ENCODE results near the gene C14orf93.

The C14orf93 gene

DNA sequence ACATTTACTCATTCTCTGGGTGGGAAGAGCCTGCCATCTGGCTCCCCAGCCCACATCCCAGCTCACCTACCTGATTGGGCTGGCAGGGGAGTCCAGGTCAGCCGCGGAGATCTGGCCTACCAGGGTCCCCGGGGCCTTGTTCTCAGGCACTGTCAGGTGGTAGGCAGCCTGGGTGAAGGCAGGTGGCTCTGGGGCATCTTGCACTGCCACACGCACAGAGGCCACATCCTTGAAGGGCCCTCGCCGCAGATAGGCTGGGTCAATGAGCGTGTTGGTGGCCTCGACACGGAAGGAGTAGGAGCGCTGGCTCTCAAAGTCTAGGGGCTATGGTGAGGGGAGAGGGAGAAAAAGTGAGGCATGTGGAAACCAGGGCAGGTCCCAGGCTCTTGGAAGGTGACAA lies 43.5 kb upstream of the C14orf93 start:
- peaks cover 5% of the 10 kb centered on the region; the same call in 1 of the 2 replicates for H3K27me3 ChIP-seq (ENCODE audit: insufficient read depth, low read length)
- 94% methylated on average over 10 of the region's 10 CpGs for WGBS

GRCh38 chr14:23052671-23053070 lies 42.7 kb upstream of the C14orf93 start:
- H3K4me1 ChIP-seq (ENCODE audit: insufficient read depth, low read length) = peaks cover 4% of the 10 kb centered on the region
- peaks cover 22% of the 10 kb centered on the region for H3K36me3 ChIP-seq (ENCODE audit: insufficient read depth, low read length)
- H3K4me3 ChIP-seq (ENCODE audit: low read length) = no peak overlapping the region
- WGBS = 66% methylated on average over 3 of the region's 3 CpGs
- no peaks in the 10 kb centered on the region for H3K9me3 ChIP-seq (ENCODE audit: insufficient read depth, low read depth, low read length)
- no peak overlapping the region for H3K9ac ChIP-seq (ENCODE audit: low read depth, low read length)
- peaks cover 5% of the 10 kb centered on the region; the same call in 1 of the 2 replicates for H3K27me3 ChIP-seq (ENCODE audit: insufficient read depth, low read length)
- no peak overlapping the region for H3K27ac ChIP-seq (ENCODE audit: low read depth, low read length)

More for the DNA sequence above, 43.5 kb upstream of the C14orf93 start:
- peaks cover 4% of the 10 kb centered on the region for H3K4me1 ChIP-seq (ENCODE audit: insufficient read depth, low read length)
- no peak overlapping the region for H3K9ac ChIP-seq (ENCODE audit: low read depth, low read length)
- no peak overlapping the region for H3K27ac ChIP-seq (ENCODE audit: low read depth, low read length)
- no peak overlapping the region for H3K4me3 ChIP-seq (ENCODE audit: low read length)
- no peaks in the 10 kb centered on the region for H3K9me3 ChIP-seq (ENCODE audit: insufficient read depth, low read depth, low read length)
- H3K36me3 ChIP-seq (ENCODE audit: insufficient read depth, low read length) = peaks cover 24% of the 10 kb centered on the region

DNA sequence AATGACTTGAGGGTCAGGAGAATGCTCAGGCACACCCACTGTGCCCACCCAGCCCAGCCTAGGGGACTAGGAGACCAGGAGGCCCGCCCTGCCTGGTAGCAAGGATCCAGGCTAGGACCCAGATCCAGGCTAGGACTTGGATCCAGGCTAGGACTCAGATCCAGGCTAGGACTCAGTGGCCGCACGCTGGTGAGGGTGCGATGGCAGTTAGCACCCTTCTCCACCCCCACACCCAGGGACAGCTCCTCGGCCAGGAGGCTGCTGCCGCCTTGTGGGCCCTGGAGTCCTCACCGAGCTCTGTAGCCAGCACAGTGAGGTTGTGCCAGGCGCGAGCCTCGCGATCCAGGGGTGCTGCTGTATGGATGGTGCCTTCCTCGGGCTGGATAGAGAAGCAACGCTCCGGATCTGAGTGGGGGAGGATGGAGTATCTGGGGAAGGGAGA lies 42.3 kb upstream of the C14orf93 start:
- H3K36me3 ChIP-seq (ENCODE audit: insufficient read depth, low read length) = peaks cover 22% of the 10 kb centered on the region

DNA sequence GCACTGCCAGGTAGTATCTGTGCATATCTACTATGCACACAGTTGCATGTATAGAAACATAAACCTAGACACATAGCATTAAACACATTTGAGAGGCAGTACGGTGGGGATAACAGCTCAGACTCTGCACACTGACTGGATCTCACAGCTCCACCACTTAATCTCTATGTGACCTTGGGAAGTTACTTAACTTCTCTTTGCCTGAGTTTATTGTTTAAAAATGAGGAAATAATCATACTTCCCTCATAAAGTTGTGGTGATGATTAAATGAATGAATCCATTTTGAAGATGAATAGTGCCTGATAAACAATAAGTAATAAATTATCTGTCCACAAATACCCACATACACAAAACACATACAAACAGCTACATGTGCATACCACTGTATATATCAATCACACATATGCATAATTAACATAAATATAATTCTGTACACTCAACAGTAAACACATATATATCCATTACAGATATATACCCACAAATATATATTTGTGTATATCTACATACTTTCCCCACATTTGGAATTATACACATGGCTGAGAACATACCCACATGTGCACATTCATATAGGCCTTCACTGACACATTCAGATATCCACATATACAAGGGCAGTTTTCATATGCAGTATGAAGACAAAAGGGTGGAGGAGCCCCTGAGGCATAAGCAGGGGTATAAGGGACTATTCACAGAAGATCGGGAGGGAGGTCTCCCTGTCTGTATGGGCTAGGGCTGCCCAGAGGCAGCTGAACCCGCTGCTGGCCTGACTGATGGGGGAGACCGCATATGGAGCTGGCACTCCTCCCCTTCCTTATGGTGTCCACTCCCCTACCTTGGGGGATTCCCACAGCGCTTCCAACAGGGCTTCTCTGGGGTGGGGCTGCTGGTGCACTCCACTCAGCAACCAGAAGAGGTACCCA lies 41.5 kb upstream of the C14orf93 start:
- no peak overlapping the region for H3K4me3 ChIP-seq (ENCODE audit: low read length)
- H3K4me1 ChIP-seq (ENCODE audit: insufficient read depth, low read length) = peaks cover 4% of the 10 kb centered on the region
- 84% methylated on average over 5 of the region's 5 CpGs for WGBS
- no peak overlapping the region for H3K27ac ChIP-seq (ENCODE audit: low read depth, low read length)
- no peaks in the 10 kb centered on the region for H3K9me3 ChIP-seq (ENCODE audit: insufficient read depth, low read depth, low read length)
- H3K36me3 ChIP-seq (ENCODE audit: insufficient read depth, low read length) = peaks cover 22% of the 10 kb centered on the region
- H3K9ac ChIP-seq (ENCODE audit: low read depth, low read length) = no peak overlapping the region
- H3K27me3 ChIP-seq (ENCODE audit: insufficient read depth, low read length) = no peaks in the 10 kb centered on the region

More for the DNA sequence above, 42.3 kb upstream of the C14orf93 start:
- Histone ChIP-seq H3K27ac (ENCODE audit: low read depth, low read length) (no peak overlapping the region), H3K9me3 (ENCODE audit: insufficient read depth, low read depth, low read length) (no peaks in the 10 kb centered on the region), H3K4me1 (ENCODE audit: insufficient read depth, low read length) (peaks cover 4% of the 10 kb centered on the region), H3K4me3 (ENCODE audit: low read length) (no peak overlapping the region), H3K9ac (ENCODE audit: low read depth, low read length) (no peak overlapping the region), H3K27me3 (ENCODE audit: insufficient read depth, low read length) (peaks cover 5% of the 10 kb centered on the region; the same call in 1 of the 2 replicates)
- WGBS = 86% methylated on average over 14 of the region's 14 CpGs

- peaks cover 18% of the 10 kb centered on the region for H3K36me3 ChIP-seq (ENCODE audit: insufficient read depth, low read length)
- no peak overlapping the region for H3K4me3 ChIP-seq (ENCODE audit: low read length)
- no peaks in the 10 kb centered on the region for H3K27me3 ChIP-seq (ENCODE audit: insufficient read depth, low read length)
- H3K4me1 ChIP-seq (ENCODE audit: insufficient read depth, low read length) = no peaks in the 10 kb centered on the region
- no peak overlapping the region for H3K9ac ChIP-seq (ENCODE audit: low read depth, low read length)
- WGBS = 92% methylated on average over 7 of the region's 9 CpGs
- no peaks in the 10 kb centered on the region for H3K9me3 ChIP-seq (ENCODE audit: insufficient read depth, low read depth, low read length)
- no peak overlapping the region for H3K27ac ChIP-seq (ENCODE audit: low read depth, low read length)
These were observed 39.1 kb upstream of the C14orf93 start for GRCh38 chr14:23049011-23049410.

DNA sequence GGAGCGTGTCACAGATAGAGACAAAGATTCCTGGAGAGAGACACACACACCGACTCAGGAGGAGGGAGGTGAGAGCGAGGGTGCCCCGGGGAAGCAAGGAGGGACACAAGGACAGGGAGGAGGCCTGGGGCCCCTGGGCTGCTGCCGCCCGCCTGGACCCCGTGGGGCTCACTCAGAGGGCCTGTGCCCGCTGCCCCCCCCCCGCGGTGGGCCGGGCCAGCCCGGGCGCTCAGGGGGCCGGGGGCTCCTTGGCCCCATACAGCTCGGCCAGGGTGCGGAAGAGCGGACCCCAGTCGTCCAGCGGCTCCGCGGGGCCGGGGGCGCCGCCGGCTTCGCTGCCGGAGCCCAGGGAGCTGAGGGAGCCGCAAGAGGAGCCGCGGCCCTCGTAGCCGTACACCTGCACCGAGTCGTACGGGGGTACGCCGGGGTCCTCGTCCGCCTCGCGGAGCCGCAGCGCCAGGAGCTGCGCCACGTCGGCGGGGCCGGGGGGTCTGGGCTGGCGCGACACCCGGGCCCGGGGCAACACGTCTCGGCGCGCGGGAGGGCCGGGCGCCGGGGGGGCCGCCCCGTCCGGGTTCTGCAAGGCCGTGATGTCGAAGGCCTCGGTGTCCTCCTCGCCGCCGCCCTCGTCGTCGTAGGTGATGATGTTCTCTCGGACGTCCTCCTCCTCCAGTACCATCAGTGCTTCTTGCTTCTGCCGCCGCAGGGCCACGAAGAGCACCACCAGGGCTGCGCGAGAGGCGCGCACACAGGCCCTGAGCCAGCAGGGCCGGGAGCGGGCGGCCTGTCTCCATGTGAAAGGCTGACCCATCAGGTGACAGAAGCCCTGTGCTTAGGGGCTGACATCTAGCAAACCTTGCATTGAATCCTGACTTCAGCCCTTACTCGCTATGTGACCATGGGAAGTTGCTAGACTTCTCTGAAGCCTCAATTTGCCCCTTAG lies 38.1 kb upstream of the C14orf93 start:
- Histone ChIP-seq H3K27ac (ENCODE audit: low read depth, low read length) (no peak overlapping the region), H3K4me1 (ENCODE audit: insufficient read depth, low read length) (no peaks in the 10 kb centered on the region), H3K9me3 (ENCODE audit: insufficient read depth, low read depth, low read length) (no peaks in the 10 kb centered on the region), H3K4me3 (ENCODE audit: low read length) (no peak overlapping the region), H3K27me3 (ENCODE audit: insufficient read depth, low read length) (no peaks in the 10 kb centered on the region), H3K9ac (ENCODE audit: low read depth, low read length) (no peak overlapping the region), H3K36me3 (ENCODE audit: insufficient read depth, low read length) (peaks cover 12% of the 10 kb centered on the region)
- 96% methylated on average over 85 of the region's 85 CpGs for WGBS

GRCh38 chr14:23047034-23047634 lies 37.2 kb upstream of the C14orf93 start:
- Histone ChIP-seq H3K27ac (ENCODE audit: low read depth, low read length) (no peak overlapping the region), H3K9me3 (ENCODE audit: insufficient read depth, low read depth, low read length) (no peaks in the 10 kb centered on the region), H3K4me3 (ENCODE audit: low read length) (no peak overlapping the region), H3K27me3 (ENCODE audit: insufficient read depth, low read length) (no peaks in the 10 kb centered on the region), H3K4me1 (ENCODE audit: insufficient read depth, low read length) (no peaks in the 10 kb centered on the region), H3K9ac (ENCODE audit: low read depth, low read length) (no peak overlapping the region), H3K36me3 (ENCODE audit: insufficient read depth, low read length) (peaks cover 6% of the 10 kb centered on the region; the same call in 1 of the 2 replicates)
- 84% methylated on average over 6 of the region's 6 CpGs for WGBS

- no peak overlapping the region for H3K9ac ChIP-seq (ENCODE audit: low read depth, low read length)
- 90% methylated on average over 13 of the region's 13 CpGs for WGBS
- H3K36me3 ChIP-seq (ENCODE audit: insufficient read depth, low read length) = peaks cover 2% of the 10 kb centered on the region; the same call in 1 of the 2 replicates
- no peak overlapping the region for H3K27ac ChIP-seq (ENCODE audit: low read depth, low read length)
- no peaks in the 10 kb centered on the region for H3K27me3 ChIP-seq (ENCODE audit: insufficient read depth, low read length)
- no peaks in the 10 kb centered on the region for H3K4me1 ChIP-seq (ENCODE audit: insufficient read depth, low read length)
- no peaks in the 10 kb centered on the region for H3K9me3 ChIP-seq (ENCODE audit: insufficient read depth, low read depth, low read length)
- H3K4me3 ChIP-seq (ENCODE audit: low read length) = no peak overlapping the region
These were observed 35.7 kb upstream of the C14orf93 start for GRCh38 chr14:23045419-23046357.

GRCh38 chr14:23044840-23045239 lies 34.9 kb upstream of the C14orf93 start:
- 92% methylated on average over 8 of the region's 8 CpGs for WGBS

GRCh38 chr14:23043754-23044153 lies 33.8 kb upstream of the C14orf93 start:
- H3K36me3 ChIP-seq (ENCODE audit: insufficient read depth, low read length) = no peaks in the 10 kb centered on the region
- WGBS = 65% methylated on average over 3 of the region's 3 CpGs
- no peak overlapping the region for H3K9ac ChIP-seq (ENCODE audit: low read depth, low read length)
- H3K4me3 ChIP-seq (ENCODE audit: low read length) = no peak overlapping the region
- no peak overlapping the region for H3K27ac ChIP-seq (ENCODE audit: low read depth, low read length)
- no peaks in the 10 kb centered on the region for H3K4me1 ChIP-seq (ENCODE audit: insufficient read depth, low read length)
- no peaks in the 10 kb centered on the region for H3K9me3 ChIP-seq (ENCODE audit: insufficient read depth, low read depth, low read length)
- no peaks in the 10 kb centered on the region for H3K27me3 ChIP-seq (ENCODE audit: insufficient read depth, low read length)

More at GRCh38 chr14:23044840-23045239, 34.9 kb upstream of the C14orf93 start:
- H3K9ac ChIP-seq (ENCODE audit: low read depth, low read length) = no peak overlapping the region
- no peaks in the 10 kb centered on the region for H3K9me3 ChIP-seq (ENCODE audit: insufficient read depth, low read depth, low read length)
- no peak overlapping the region for H3K27ac ChIP-seq (ENCODE audit: low read depth, low read length)
- H3K4me1 ChIP-seq (ENCODE audit: insufficient read depth, low read length) = no peaks in the 10 kb centered on the region
- H3K27me3 ChIP-seq (ENCODE audit: insufficient read depth, low read length) = no peaks in the 10 kb centered on the region
- H3K36me3 ChIP-seq (ENCODE audit: insufficient read depth, low read length) = no peaks in the 10 kb centered on the region
- no peak overlapping the region for H3K4me3 ChIP-seq (ENCODE audit: low read length)
